HEK293T (cell line): Measurements from ENCODE around the gene HTT.

Experiments used
- CTCF ChIA-PET: fragments of 350-600 bp; formaldehyde crosslinking; extraction: SDS; loops from one replicate; lab custom pipeline; 2021; ENCODE audit warnings: antibody characterized with exemption, inconsistent platforms; lab: Yijun Ruan, JAX
- POLR2A ChIA-PET: fragments of 350-600 bp; formaldehyde crosslinking; extraction: SDS; loops from one replicate; lab custom pipeline; 2020; ENCODE audit warnings: antibody characterized with exemption, inconsistent platforms; lab: Yijun Ruan, JAX
- DNase-seq: peaks from one replicate; pipeline ENCODE4 v3.0.0; 2012; ENCODE audit warnings: mixed read lengths; ENCODE audit errors: extremely low spot score
- ARNT ChIP-seq: fragments of 450-650 bp; IDR thresholded peaks from 2 replicates; pipeline ENCODE4 v1.6.1; 2017; ENCODE audit warnings: mild to moderate bottlenecking
- BHLHE40 ChIP-seq: fragments of 450-650 bp; IDR thresholded peaks from 2 replicates; pipeline ENCODE4 v1.6.1; 2016; ENCODE audit warnings: mild to moderate bottlenecking, moderate library complexity, borderline replicate concordance
- CTBP1 ChIP-seq: fragments of 450-650 bp; IDR thresholded peaks from 2 replicates; pipeline ENCODE4 v1.6.1; 2016; ENCODE audit warnings: borderline replicate concordance
- ELF4 ChIP-seq: fragments of 450-650 bp; IDR thresholded peaks from 2 replicates; pipeline ENCODE4 v1.6.1; 2017; ENCODE audit warnings: antibody characterized with exemption
- FOXA1 ChIP-seq: fragments of 450-650 bp; IDR thresholded peaks from 2 replicates; pipeline ENCODE4 v1.6.1; 2016; ENCODE audit warnings: mild to moderate bottlenecking
- FOXK2 ChIP-seq: fragments of 450-650 bp; IDR thresholded peaks from 2 replicates; pipeline ENCODE4 v1.6.1; 2016; ENCODE audit warnings: mild to moderate bottlenecking
- FOXM1 ChIP-seq: fragments of 450-650 bp; IDR thresholded peaks from 2 replicates; pipeline ENCODE4 v1.6.1; 2017; ENCODE audit warnings: mild to moderate bottlenecking, borderline replicate concordance
- HDGF ChIP-seq: fragments of 450-650 bp; IDR thresholded peaks from 2 replicates; pipeline ENCODE4 v1.6.1; 2017; ENCODE audit warnings: antibody characterized with exemption, borderline replicate concordance
- L3MBTL2 ChIP-seq: fragments of 450-650 bp; conservative IDR thresholded peaks from 2 replicates; pipeline ENCODE4 v1.6.1; 2016; ENCODE audit warnings: mild to moderate bottlenecking
- LEF1 ChIP-seq: fragments of 450-650 bp; IDR thresholded peaks from 2 replicates; pipeline ENCODE4 v1.6.1; 2017; ENCODE audit warnings: mild to moderate bottlenecking, borderline replicate concordance
- NFRKB ChIP-seq: fragments of 450-650 bp; IDR thresholded peaks from 2 replicates; pipeline ENCODE4 v1.6.1; 2016; ENCODE audit warnings: mild to moderate bottlenecking, moderate library complexity
- PKNOX1 ChIP-seq: fragments of 450-650 bp; IDR thresholded peaks from 2 replicates; pipeline ENCODE4 v1.6.1; 2016
- SP1 ChIP-seq: fragments of 450-650 bp; IDR thresholded peaks from 2 replicates; pipeline ENCODE4 v1.6.1; 2017
- SUZ12 ChIP-seq: fragments of 450-650 bp; IDR thresholded peaks from 2 replicates; pipeline ENCODE4 v1.6.1; 2016; ENCODE audit warnings: mild to moderate bottlenecking
- TARDBP ChIP-seq: fragments of 450-650 bp; IDR thresholded peaks from 2 replicates; pipeline ENCODE4 v1.6.1; 2016
- ZNF384 ChIP-seq: fragments of 450-650 bp; IDR thresholded peaks from 2 replicates; pipeline ENCODE4 v1.6.1; 2016

The HTT gene

GRCh38 chr4:3215733-3216132 is 141.3 kb downstream of the HTT start:
- POLR2A ChIA-PET, result no interaction called here
- TF ChIP-seq LEF1 (no peak), CTBP1 (no peak), TARDBP (no peak), SP1 (no peak), FOXM1 (no peak), FOXK2 (no peak), L3MBTL2 (no peak), SUZ12 (no peak), BHLHE40 (no peak), FOXA1 (no peak), PKNOX1 (no peak), ELF4 (no peak), ARNT (no peak), ZNF384 (no peak), HDGF (no peak), NFRKB (no peak)
- CTCF ChIA-PET, result no interaction called here
- DNase-seq, result no peak

GRCh38 chr4:3217266-3217665 is 142.8 kb downstream of the HTT start:
- CTCF ChIA-PET, result no interaction called here
- TF ChIP-seq L3MBTL2 (no peak), SUZ12 (no peak), PKNOX1 (no peak), CTBP1 (no peak), NFRKB (no peak), HDGF (no peak), SP1 (no peak), ZNF384 (no peak), FOXM1 (no peak), TARDBP (no peak), LEF1 (no peak)

GRCh38 chr4:3217771-3218170 is 143.3 kb downstream of the HTT start:
- ChIA-PET POLR2A (no interaction called here), CTCF (no interaction called here)
- DNase-seq, result no peak
- TF ChIP-seq NFRKB (no peak), HDGF (no peak), BHLHE40 (no peak), L3MBTL2 (no peak), TARDBP (no peak), PKNOX1 (no peak), ARNT (no peak), SUZ12 (no peak), FOXA1 (no peak), LEF1 (no peak), CTBP1 (no peak), FOXM1 (no peak)

More at GRCh38 chr4:3217266-3217665, 142.8 kb downstream of the HTT start:
- no peak for DNase-seq
- POLR2A ChIA-PET, result no interaction called here

- ChIA-PET POLR2A (no interaction called here), CTCF (interaction anchor here (1.0 kb wide), 1 partner anchor 14 kb away, joined by 3 read pairs; no protein-coding TSS in a partner anchor)
- no peak for DNase-seq
- TF ChIP-seq PKNOX1 (no peak), TARDBP (no peak)
Measured at GRCh38 chr4:3218824-3219760, 144.6 kb downstream of the HTT start.

GRCh38 chr4:3219761-3220475 is 145.4 kb downstream of the HTT start:
- ChIA-PET CTCF (interaction anchor here (1.0 kb wide), 1 partner anchor 14 kb away, joined by 3 read pairs; no protein-coding TSS in a partner anchor), POLR2A (no interaction called here)
- no peak for DNase-seq
- TF ChIP-seq TARDBP (no peak), SP1 (no peak), SUZ12 (no peak), LEF1 (no peak), ARNT (no peak), HDGF (no peak), ZNF384 (no peak), PKNOX1 (no peak), CTBP1 (no peak), ELF4 (no peak)
